ENCODE results near the gene RNASET2. TPM values are rescaled to one million over a fixed set of nuclear protein-coding genes. Genes with fewer than 3 reads are reported as not detected.

RNASET2 gene
- polyA plus RNA-seq, 1 donor from 2014 or later, result 73.9 TPM

GRCh38 chr6:166996406-166996805 lies 40.1 kb upstream of the RNASET2 start:
- Histone ChIP-seq H3K9ac (ENCODE audit: low read length) (no peak overlapping the region), H3K27ac (ENCODE audit: low read length) (no peak overlapping the region), H2AFZ (ENCODE audit: low read depth, low read length) (no peak overlapping the region), H3K9me3 (ENCODE audit: low read length) (peaks cover 3% of the 10 kb centered on the region), H3F3A (ENCODE audit: insufficient read depth, low read length, poor library complexity, severe bottlenecking) (no peaks in the 10 kb centered on the region), H3K9me2 (ENCODE audit: insufficient read depth, low read length) (no peaks in the 10 kb centered on the region), H3K36me3 (ENCODE audit: insufficient read depth, low read length) (no peaks in the 10 kb centered on the region), H3K79me2 (replicated peaks; ENCODE audit: insufficient read depth, low read length) (peaks cover 30% of the 10 kb centered on the region), H3K4me3 (ENCODE audit: low read length) (no peak overlapping the region), H3K4me2 (ENCODE audit: low read length) (no peak overlapping the region), H3K27me3 (ENCODE audit: insufficient read depth, low read depth, low read length) (no peaks in the 10 kb centered on the region), H4K20me1 (ENCODE audit: insufficient read depth) (no peaks in the 10 kb centered on the region)
- TF ChIP-seq MXI1 (conservative IDR thresholded peaks at IDR 0.05; ENCODE audit: poor library complexity, severe bottlenecking) (no peak), SMC3 (conservative IDR thresholded peaks at IDR 0.05; ENCODE audit: poor library complexity) (no peak)

- no peak overlapping the region for H2AFZ ChIP-seq (ENCODE audit: low read depth, low read length)
- no peaks in the 10 kb centered on the region for H3K79me2 ChIP-seq (replicated peaks; ENCODE audit: insufficient read depth, low read length)
- no peak overlapping the region for H3K9ac ChIP-seq (ENCODE audit: low read length)
- H3K27me3 ChIP-seq (ENCODE audit: insufficient read depth, low read depth, low read length), result no peaks in the 10 kb centered on the region
- H3F3A ChIP-seq (ENCODE audit: insufficient read depth, low read length, poor library complexity, severe bottlenecking), result no peaks in the 10 kb centered on the region
- TF ChIP-seq RAD21 (conservative IDR thresholded peaks at IDR 0.05) (peak; percentile 71), MXI1 (conservative IDR thresholded peaks at IDR 0.05; ENCODE audit: poor library complexity, severe bottlenecking) (no peak), POLR2AphosphoS5 (IDR thresholded peaks at IDR 0.05) (no peak), EP300 (conservative IDR thresholded peaks at IDR 0.05; ENCODE audit: poor library complexity, severe bottlenecking) (no peak), SMC3 (conservative IDR thresholded peaks at IDR 0.05; ENCODE audit: poor library complexity) (peak; percentile 75), EZH2 (IDR thresholded peaks at IDR 0.05; ENCODE audit: borderline replicate concordance, insufficient read depth, low read length, poor library complexity, severe bottlenecking) (no peak), CTCF (IDR thresholded peaks at IDR 0.05; ENCODE audit: poor library complexity, severe bottlenecking) (peak; percentile 63), TAF1 (IDR thresholded peaks at IDR 0.05; ENCODE audit: low read depth) (no peak), REST (IDR thresholded peaks at IDR 0.05; ENCODE audit: borderline replicate concordance) (no peak)
- H3K9me3 ChIP-seq (ENCODE audit: low read length), result peaks cover under 1% of the 10 kb centered on the region
- no peak overlapping the region for H3K4me3 ChIP-seq (ENCODE audit: low read length)
- no peaks in the 10 kb centered on the region for H4K20me1 ChIP-seq (ENCODE audit: insufficient read depth)
- no peaks in the 10 kb centered on the region for H3K9me2 ChIP-seq (ENCODE audit: insufficient read depth, low read length)
- no peak overlapping the region for H3K4me2 ChIP-seq (ENCODE audit: low read length)
- no peaks in the 10 kb centered on the region for H3K36me3 ChIP-seq (ENCODE audit: insufficient read depth, low read length)
- H3K27ac ChIP-seq (ENCODE audit: low read length), result no peak overlapping the region
Observed at GRCh38 chr6:166989427-166990032, 33.2 kb upstream of the RNASET2 start.

All from neural cell (in vitro differentiated cells).